ENCODE results near the gene B3GALNT2.

GRCh38 chr1:235426143-235426542 is 78.1 kb downstream of the B3GALNT2 start:
- TF ChIP-seq TARDBP (IDR thresholded peaks at IDR 0.05): no peak
- TF ChIP-seq FOXM1 (IDR thresholded peaks at IDR 0.05; ENCODE audit: borderline replicate concordance): no peak
- no peak for TF ChIP-seq SUZ12 (IDR thresholded peaks at IDR 0.05)
- no peak for TF ChIP-seq FOXA1 (IDR thresholded peaks at IDR 0.05)
- TF ChIP-seq SP1 (IDR thresholded peaks at IDR 0.05): no peak
- TF ChIP-seq ARNT (IDR thresholded peaks at IDR 0.05): no peak
- no peak for TF ChIP-seq ELF4 (IDR thresholded peaks at IDR 0.05)

All from HEK293T (cell line).